ENCODE results near the gene TCTN1.

TCTN1 gene

DNA sequence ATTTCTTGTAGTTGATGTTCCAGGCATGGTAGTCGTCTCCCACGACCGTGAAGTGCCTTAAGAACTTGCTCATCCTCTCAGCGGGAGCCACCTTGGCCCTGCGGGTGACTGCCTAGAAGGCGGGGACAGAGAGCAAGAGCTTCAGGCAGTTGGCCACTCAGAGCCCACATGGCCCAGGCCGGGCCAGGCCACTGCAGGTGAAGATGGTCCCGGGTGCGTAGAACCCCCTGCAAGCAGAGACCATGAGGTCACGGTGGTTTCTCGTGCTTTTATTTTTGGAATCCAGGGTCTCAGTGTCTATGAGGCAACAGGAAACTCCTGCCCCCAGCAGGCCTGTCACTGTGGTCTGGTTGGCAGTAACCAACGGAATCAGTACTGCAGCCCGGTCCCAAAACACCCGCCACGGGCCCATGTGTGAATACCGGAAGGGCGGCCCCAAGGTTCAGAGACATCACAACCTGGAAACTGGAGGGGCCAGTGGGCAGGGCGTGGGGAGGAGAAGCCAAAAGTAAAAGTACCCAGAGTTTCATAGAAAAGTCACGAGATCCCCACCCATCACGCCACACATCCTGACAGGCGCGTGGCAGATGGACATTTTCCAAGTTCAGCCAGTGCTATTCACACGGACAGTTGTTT lies 47.5 kb downstream of the TCTN1 start:
- CTCF ChIA-PET: no interaction called here
- TF ChIP-seq CTCF (IDR thresholded peaks at IDR 0.05; ENCODE audit: insufficient read depth, low read length, missing control alignments): no peak
- H3K4me3 ChIP-seq (ENCODE audit: low read depth, low read length): no peak overlapping the region
- DNase-seq (ENCODE audit: low read depth, low spot score): no peak
- POLR2A ChIA-PET: no interaction called here

DNA sequence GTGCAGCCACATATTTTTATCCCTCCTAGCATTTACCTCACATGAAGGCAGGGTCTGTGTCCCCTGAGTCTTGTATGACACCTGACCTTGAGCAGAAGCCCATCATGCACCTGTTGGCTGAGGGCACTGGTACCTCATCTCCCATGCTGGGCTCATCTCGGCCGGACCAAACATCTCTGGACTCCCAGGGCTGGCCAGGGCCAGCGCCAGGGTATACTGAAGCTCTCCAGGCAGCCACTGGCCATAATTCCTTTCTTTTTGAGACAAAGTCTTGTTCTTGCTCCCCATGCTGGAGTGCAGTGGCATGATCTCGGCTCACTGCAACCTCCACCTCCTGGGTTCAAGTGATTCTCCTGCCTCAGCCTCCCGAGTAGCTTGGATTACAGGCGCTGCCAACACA lies 53.0 kb downstream of the TCTN1 start:
- ChIA-PET CTCF (no interaction called here), POLR2A (no interaction called here)
- DNase-seq (ENCODE audit: low read depth, low spot score): no peak
- no peak for TF ChIP-seq CTCF (IDR thresholded peaks at IDR 0.05; ENCODE audit: insufficient read depth, low read length, missing control alignments)
- H3K4me3 ChIP-seq (ENCODE audit: low read depth, low read length): no peak overlapping the region

- no peak overlapping the region for H3K4me3 ChIP-seq (ENCODE audit: low read depth, low read length)
- CTCF ChIA-PET: no interaction called here
- no peak for TF ChIP-seq CTCF (IDR thresholded peaks at IDR 0.05; ENCODE audit: insufficient read depth, low read length, missing control alignments)
- POLR2A ChIA-PET: no interaction called here
- no peak for DNase-seq (ENCODE audit: low read depth, low spot score)
Measured at GRCh38 chr12:110667671-110668070, 53.7 kb downstream of the TCTN1 start.

GRCh38 chr12:110668480-110669192 lies 54.7 kb downstream of the TCTN1 start:
- POLR2A ChIA-PET: no interaction called here
- H3K4me3 ChIP-seq (ENCODE audit: low read depth, low read length): no peak overlapping the region
- CTCF ChIA-PET: no interaction called here
- no peak for DNase-seq (ENCODE audit: low read depth, low spot score)
- TF ChIP-seq CTCF (IDR thresholded peaks at IDR 0.05; ENCODE audit: insufficient read depth, low read length, missing control alignments): no peak

DNA sequence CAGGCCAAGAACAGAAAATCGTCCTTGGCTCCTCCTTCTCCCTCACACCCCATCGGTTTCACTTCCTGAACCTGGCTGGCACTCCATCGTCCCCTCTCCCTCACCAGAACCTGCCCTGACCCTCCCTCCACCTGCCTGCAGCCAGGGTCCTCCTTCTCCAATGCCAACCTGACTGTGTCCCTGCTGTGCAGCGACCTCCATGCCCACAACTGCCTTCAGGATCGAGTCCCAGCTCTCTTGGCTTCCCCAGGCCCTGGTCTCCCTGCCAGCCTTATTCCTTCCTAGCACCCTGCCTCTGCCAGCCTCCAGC lies 55.2 kb downstream of the TCTN1 start:
- ChIA-PET CTCF (no interaction called here), POLR2A (no interaction called here)
- no peak for DNase-seq (ENCODE audit: low read depth, low spot score)
- no peak for TF ChIP-seq CTCF (IDR thresholded peaks at IDR 0.05; ENCODE audit: insufficient read depth, low read length, missing control alignments)
- no peak overlapping the region for H3K4me3 ChIP-seq (ENCODE audit: low read depth, low read length)

- ChIA-PET POLR2A (no interaction called here), CTCF (no interaction called here)
- no peak overlapping the region for H3K4me3 ChIP-seq (ENCODE audit: low read depth, low read length)
- DNase-seq (ENCODE audit: low read depth, low spot score): no peak
- no peak for TF ChIP-seq CTCF (IDR thresholded peaks at IDR 0.05; ENCODE audit: insufficient read depth, low read length, missing control alignments)
Measured at GRCh38 chr12:110670161-110670701, 56.3 kb downstream of the TCTN1 start.
